HG02884 (cell line): ENCODE measurements around the gene MAFB.
"Not testable (repeated sequence)": the region's sequence is repeated elsewhere in the genome, so short reads cannot be mapped to it uniquely, and the experiment has no call there.

Source experiments
- ATAC-seq: cut with Tn5 transposase; IDR thresholded peaks from one replicate; pipeline ENCODE4 v1.9.1; 2021; ENCODE audit warnings: mild to moderate bottlenecking, moderate library complexity; ENCODE audit not compliant: unreplicated experiment

Gene MAFB

GRCh38 chr20:40689100-40689942 is at the start of gene MAFB:
MAFB (minus strand) TSS chr20:40689236; CDS start chr20:40688850, 386 bp downstream.
- ATAC-seq: peak; percentile 51

GRCh38 chr20:40736468-40736867 is 47.4 kb upstream of the MAFB start:
- ATAC-seq: not testable (repeated sequence)

DNA sequence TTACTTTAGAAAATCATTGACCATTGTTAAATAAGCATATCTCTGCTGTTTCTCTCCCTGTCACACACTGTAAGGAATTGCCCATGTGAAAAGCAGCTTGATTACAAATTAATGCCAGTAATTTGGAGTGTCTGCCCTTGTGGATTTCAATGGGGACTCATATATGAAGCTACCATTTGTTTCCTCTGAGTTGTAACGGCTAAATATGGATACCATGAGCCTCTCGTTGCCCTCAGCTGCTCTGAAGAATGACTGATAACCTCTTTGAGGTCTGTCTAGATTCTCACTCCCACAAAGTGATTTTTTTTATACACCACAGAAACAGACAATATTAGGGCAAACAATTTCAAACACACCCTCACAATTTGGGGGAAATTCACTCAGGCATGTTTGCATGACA is 40.0 kb upstream of the MAFB start:
- no peak for ATAC-seq

DNA sequence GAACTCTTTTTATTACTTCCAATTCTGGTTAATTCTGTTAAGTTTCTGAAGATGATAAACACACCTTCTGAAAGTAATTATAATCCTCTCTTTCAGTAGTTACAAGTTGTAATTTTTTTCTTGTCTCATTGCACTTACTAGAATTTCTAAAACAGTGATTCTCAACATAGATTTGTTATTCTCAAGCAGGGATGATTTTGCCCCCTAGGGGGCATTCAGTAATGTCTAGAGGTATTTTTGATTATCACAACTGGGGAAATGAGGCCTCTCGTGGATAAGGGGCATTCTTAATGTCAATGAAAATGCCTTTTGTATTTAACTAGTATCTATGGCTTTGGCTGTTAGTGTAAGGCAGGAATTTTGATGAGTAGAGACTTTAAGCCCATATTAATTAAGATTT is 39.4 kb upstream of the MAFB start:
- no peak for ATAC-seq

GRCh38 chr20:40727960-40728359 is 38.9 kb upstream of the MAFB start:
- ATAC-seq: no peak

DNA sequence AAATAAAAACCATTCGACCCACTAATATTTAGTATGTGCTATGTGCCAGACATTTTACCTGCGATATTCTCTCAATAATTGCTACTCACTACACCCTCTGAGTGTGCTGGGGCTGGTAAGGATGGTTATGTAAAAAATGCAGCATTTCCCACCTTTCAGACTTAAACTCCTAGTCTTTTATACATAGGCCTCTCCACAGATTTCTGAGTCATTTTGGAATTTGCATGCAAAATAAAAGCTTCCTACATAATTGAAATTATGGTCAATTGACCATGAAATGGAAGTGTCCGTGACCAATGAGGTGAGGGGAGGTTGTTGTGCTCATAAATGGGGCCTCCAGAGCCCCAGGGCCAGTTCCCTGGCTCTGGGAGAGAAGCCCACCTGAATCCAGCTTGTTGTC is 37.7 kb upstream of the MAFB start:
- no peak for ATAC-seq

GRCh38 chr20:40724566-40724965 is 35.5 kb upstream of the MAFB start:
- ATAC-seq: no peak

DNA sequence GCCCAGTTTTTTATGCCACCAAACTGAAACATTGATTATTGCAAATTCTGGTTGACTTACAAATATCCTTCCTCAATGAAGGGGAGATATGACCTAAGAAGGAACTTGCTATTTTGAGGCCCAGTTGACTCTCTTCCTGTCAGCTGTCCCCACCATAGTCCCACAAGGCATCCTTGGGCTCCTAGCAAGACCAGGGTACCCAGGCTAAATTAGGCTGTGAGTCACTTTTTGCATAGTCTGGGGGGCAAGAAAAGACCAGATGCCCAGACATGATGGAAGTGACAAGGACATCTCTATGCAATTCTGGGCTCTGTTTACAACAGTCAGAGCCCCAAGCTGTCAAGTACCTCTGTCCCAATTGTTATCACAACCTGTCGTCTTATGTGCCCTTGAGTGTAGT is 31.8 kb upstream of the MAFB start:
- ATAC-seq: no peak

- ATAC-seq: no peak
These were observed 31.1 kb upstream of the MAFB start for GRCh38 chr20:40720099-40720498.

GRCh38 chr20:40718982-40719729 is 30.1 kb upstream of the MAFB start:
- no peak for ATAC-seq

DNA sequence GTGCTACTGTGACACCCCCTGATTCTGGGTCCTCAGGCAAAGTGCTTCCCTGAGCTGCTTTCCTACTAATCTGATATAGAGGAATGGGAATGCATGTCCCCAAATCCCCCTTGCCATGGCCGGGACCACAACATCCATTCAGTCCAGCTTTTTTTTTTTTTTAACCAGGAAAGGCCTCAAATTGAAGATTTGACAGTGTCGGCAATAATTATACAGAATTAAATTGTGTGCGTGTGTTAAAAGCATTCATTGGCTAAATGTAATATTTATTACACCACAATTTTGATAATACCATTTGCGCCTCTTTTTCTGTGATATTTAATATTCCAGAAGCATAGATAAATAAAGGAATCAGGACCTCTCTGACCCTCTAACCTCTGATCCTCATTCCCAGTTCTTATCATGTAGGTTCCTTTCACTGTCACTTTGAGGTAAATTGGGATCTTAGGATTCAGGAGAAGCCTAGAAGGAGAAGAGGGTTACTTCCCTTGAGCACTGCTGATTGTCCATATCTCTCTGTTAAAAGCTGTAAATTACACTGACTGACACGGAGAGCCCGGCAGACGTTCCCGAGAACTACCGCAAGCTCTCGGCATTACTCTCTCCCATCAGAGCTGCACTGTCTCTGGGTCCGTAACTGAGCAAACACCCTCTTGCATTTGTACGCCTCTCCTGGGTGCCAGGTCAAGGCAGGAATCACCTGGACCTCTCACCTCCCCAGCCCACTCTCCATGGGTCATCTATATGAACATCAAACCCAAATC is 29.4 kb upstream of the MAFB start:
- no peak for ATAC-seq

GRCh38 chr20:40717343-40717865 is 28.4 kb upstream of the MAFB start:
- ATAC-seq: no peak

GRCh38 chr20:40715491-40715890 is 26.5 kb upstream of the MAFB start:
- ATAC-seq: no peak

DNA sequence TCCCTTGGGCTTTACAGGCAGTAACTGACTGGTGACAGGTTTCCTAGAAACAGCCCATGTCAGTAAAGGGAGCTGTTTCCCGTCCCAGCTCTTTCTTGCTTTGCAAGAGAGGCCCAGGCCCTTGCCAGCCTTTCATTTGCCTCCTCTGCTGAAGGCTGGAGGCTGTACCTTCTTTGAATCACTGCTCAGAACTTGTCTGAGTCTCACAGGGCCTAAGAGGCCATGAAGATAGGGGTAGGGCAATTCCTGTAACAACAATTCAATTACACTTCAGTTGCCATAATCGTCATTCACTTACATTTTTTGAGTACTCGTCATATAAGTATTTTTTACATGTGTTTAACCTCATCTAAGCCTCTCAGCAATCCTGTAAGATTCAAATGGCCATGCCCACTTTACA is 25.9 kb upstream of the MAFB start:
- no peak for ATAC-seq

- no peak for ATAC-seq
These were observed 25.1 kb upstream of the MAFB start for GRCh38 chr20:40714109-40714508.

DNA sequence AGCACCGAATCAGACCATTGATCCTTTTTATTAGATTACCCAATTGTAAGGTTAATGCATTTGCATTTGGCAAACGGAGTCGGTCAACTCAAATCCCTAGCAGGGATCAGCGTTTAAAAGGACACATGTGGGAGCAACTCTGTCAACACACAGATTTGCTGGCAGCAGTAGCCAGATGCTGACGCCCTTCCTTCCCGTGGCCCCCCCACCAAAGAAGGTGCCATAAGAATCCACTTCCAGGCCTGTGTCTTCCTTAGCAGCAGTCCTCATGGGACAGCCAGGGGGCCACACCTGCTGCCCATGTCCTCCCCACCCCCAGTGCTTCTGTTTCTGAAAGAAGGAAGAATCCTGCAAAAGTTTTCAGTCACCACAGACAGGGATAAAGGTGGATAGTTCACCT is 24.5 kb upstream of the MAFB start:
- no peak for ATAC-seq

DNA sequence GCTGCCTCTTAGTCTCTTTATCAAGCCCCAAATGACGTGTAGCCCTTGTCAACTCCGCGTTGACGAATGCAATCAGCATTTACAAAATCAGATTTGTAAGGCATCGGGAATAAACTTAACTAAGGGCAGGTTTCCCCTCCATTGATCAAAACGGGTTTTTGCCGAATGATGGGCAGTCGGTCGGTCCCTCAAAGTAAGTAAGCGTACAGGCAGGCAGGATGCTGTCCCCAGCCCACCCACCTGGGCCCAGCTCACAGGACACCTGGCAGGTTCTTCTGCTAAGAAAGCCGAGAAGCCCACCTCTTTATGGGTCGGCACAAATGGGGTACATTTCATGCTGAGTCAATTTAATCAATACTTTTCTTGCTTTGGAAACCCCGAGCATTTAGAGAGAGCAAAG is 22.0 kb upstream of the MAFB start:
- ATAC-seq: no peak

GRCh38 chr20:40710603-40711002 is 21.6 kb upstream of the MAFB start:
- ATAC-seq: no peak

- ATAC-seq: no peak
These were observed 18.0 kb upstream of the MAFB start for GRCh38 chr20:40706977-40707582.

DNA sequence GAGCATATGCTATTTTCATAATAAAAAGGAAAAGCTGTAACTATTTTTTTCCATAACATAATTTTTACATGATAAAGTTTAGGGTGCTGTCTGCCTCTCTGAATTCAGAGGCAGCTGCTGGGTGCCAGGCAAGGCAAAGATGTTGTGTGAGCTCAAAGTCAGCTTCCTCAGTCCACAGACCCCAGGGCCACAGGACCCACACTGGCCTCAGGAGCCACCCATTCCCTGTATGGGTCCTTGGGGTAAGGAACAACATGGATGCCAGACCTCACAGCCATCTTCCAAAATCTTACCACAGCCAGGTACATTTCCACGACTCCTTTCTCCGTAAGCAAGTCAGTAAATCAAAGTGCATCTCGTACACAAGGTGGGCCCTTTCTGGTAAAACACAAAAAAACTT is 16.4 kb upstream of the MAFB start:
- ATAC-seq: no peak

- no peak for ATAC-seq
These were observed 15.8 kb upstream of the MAFB start for GRCh38 chr20:40704828-40705227.
